ENCODE results near the gene LILRB4.
"Not testable (repeated sequence)": the region's sequence is repeated elsewhere in the genome, so short reads cannot be mapped to it uniquely, and the experiment has no call there.

- TF ChIP-seq, protein P1, sequence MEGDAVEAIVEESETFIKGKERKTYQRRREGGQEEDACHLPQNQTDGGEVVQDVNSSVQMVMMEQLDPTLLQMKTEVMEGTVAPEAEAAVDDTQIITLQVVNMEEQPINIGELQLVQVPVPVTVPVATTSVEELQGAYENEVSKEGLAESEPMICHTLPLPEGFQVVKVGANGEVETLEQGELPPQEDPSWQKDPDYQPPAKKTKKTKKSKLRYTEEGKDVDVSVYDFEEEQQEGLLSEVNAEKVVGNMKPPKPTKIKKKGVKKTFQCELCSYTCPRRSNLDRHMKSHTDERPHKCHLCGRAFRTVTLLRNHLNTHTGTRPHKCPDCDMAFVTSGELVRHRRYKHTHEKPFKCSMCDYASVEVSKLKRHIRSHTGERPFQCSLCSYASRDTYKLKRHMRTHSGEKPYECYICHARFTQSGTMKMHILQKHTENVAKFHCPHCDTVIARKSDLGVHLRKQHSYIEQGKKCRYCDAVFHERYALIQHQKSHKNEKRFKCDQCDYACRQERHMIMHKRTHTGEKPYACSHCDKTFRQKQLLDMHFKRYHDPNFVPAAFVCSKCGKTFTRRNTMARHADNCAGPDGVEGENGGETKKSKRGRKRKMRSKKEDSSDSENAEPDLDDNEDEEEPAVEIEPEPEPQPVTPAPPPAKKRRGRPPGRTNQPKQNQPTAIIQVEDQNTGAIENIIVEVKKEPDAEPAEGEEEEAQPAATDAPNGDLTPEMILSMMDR (conservative IDR thresholded peaks at IDR 0.05; ENCODE audit: low read depth, low read length), result not testable (repeated sequence)
- TF ChIP-seq EZH2 (IDR thresholded peaks at IDR 0.05; ENCODE audit: borderline replicate concordance, low read depth, low read length, poor library complexity, severe bottlenecking), result not testable (repeated sequence)
These were observed 19.8 kb upstream of the LILRB4 start for GRCh38 chr19:54642953-54643352.

Data from A673 (cell line).